Measurements from ENCODE around the gene MUC16.

DNA sequence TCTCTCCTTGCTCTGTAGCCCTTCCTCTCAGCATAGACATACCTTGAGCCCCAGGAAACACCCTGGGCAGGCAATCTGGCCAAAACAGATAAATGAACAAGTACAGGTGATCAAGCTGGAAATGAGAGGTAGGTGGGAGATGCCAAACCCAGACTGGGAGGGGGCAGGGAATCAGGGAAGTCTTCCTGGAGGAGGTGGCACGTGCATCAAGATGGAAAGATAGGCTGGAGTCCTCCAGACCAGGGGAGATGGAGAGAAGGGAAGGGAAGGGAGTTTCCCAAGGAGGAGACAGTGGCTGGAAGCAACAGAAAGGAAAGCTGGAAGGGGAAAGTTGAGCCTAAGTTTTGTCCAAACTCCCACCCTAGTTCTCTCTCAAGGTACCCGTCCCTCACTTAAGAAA lies 1.7 kb upstream of the MUC16 start:
- TF ChIP-seq, protein P1, sequence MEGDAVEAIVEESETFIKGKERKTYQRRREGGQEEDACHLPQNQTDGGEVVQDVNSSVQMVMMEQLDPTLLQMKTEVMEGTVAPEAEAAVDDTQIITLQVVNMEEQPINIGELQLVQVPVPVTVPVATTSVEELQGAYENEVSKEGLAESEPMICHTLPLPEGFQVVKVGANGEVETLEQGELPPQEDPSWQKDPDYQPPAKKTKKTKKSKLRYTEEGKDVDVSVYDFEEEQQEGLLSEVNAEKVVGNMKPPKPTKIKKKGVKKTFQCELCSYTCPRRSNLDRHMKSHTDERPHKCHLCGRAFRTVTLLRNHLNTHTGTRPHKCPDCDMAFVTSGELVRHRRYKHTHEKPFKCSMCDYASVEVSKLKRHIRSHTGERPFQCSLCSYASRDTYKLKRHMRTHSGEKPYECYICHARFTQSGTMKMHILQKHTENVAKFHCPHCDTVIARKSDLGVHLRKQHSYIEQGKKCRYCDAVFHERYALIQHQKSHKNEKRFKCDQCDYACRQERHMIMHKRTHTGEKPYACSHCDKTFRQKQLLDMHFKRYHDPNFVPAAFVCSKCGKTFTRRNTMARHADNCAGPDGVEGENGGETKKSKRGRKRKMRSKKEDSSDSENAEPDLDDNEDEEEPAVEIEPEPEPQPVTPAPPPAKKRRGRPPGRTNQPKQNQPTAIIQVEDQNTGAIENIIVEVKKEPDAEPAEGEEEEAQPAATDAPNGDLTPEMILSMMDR (IDR thresholded peaks at IDR 0.05): no peak
- TF ChIP-seq POLR2A (IDR thresholded peaks at IDR 0.05): no peak

Measured in thyroid gland (tissue), 4 donors.